OCI-LY1 (cell line): ENCODE results near the gene RSF1.

Experiments used
- CTCF ChIP-seq: fragments of 200-600 bp; sonication (generic), shearing (Covaris generic); IDR thresholded peaks from 2 replicates; pipeline ENCODE4 v1.5.1; 2017; ENCODE audit warnings: mild to moderate bottlenecking, antibody characterized with exemption, low read length, moderate library complexity, mixed read lengths
- EZH2 ChIP-seq: fragments of 200-600 bp; sonication (generic), shearing (Covaris generic); IDR thresholded peaks from 2 replicates; pipeline ENCODE4 v1.8.0; 2017; ENCODE audit warnings: borderline replicate concordance, mixed run types, mild to moderate bottlenecking, antibody characterized with exemption, low read length, moderate library complexity, mixed read lengths

GRCh38 chr11:77775936-77776335, 44.6 kb downstream of the RSF1 start:
- no peak for TF ChIP-seq CTCF
- no peak for TF ChIP-seq EZH2
